K562 (cell line): Measurements from ENCODE around the gene CYTH4. TPM values are rescaled to one million over a fixed set of nuclear protein-coding genes. Genes with fewer than 3 reads are reported as not detected.

Source experiments
- ATAC-seq: fragments of 200-7000 bp; cut with Tn5 transposase; 3 replicates; pipeline ENCODE4 v1.9.1; 2020; ENCODE audit warnings: moderate library complexity
- BruUV-seq: library from RNA; stranded (reverse); fragments of 400-500 nt; replicated peaks from 2 replicates; lab custom pipeline; 2021; lab: Mats Ljungman, UMichigan
- CTCF ChIA-PET: fragments of 300-600 bp; formaldehyde crosslinking; extraction: SDS; loops from one replicate; lab custom pipeline; 2021; ENCODE audit warnings: low intra/inter-chr PET ratio; lab: Yijun Ruan, JAX
- POLR2A ChIA-PET: fragments of 300-600, 350-650 bp; sonication (Branson Sonifier 250); formaldehyde crosslinking; extraction: SDS; loops from one replicate; lab custom pipeline; 2021; ENCODE audit warnings: antibody characterized with exemption, inconsistent platforms; lab: Yijun Ruan, JAX
- DNase-seq, 4 experiments: peaks; one replicate each; pipeline versions ENCODE4 v3.0.0 to v3.0.0-alpha.2; 2011 to 2018; ENCODE audit warnings: low spot score in 3 of 4, mixed read lengths in 3 of 4; ENCODE audit errors: extremely low read depth in 1 of 4
- FAIRE-seq: peaks from 2 replicates; lab custom pipeline; 2011; peaks lifted over from hg19 to GRCh38; lab: Jason Lieb, UNC
- H2AFZ ChIP-seq: 2 replicates; pipeline ENCODE4 v1.6.0; 2011; ENCODE audit warnings: low read depth, low read length, control low read depth, inconsistent platforms
- H3K27ac ChIP-seq: fragments of 200-600 bp; 3 replicates; pipeline ENCODE4 v1.8.0; 2011; ENCODE audit warnings: low read depth, mild to moderate bottlenecking, control low read depth, inconsistent platforms, low read length, moderate library complexity, mixed read lengths; ENCODE audit errors: extremely low read depth
- H3K27me3 ChIP-seq, 2 experiments: fragments of 300-600 bp in 1 of 2; 2 replicates in 1 of 2; 3 replicates in 1 of 2; pipeline versions ENCODE4 v1.6.0 to v1.8.0; 2011; ENCODE audit warnings: inconsistent platforms in 2 of 2, low read length in 2 of 2, mild to moderate bottlenecking in 1 of 2, mixed read lengths in 1 of 2, moderate library complexity in 1 of 2; ENCODE audit not compliant: control insufficient read depth in 2 of 2, insufficient read depth in 2 of 2
- H3K36me3 ChIP-seq: fragments of 300-600 bp; 3 replicates; pipeline ENCODE4 v1.8.0; 2011; ENCODE audit warnings: mild to moderate bottlenecking, low read length, inconsistent platforms; ENCODE audit not compliant: control insufficient read depth, insufficient read depth
- H3K4me1 ChIP-seq, 2 experiments: fragments of 200-600 bp in 1 of 2; replicated peaks in 1 of 2; 2 replicates in 1 of 2; 3 replicates in 1 of 2; pipeline versions ENCODE4 v1.5.1 to v1.8.0; 2011; ENCODE audit warnings: inconsistent platforms in 2 of 2, low read length in 2 of 2, mild to moderate bottlenecking in 1 of 2, mixed read lengths in 1 of 2, moderate library complexity in 1 of 2; ENCODE audit not compliant: control insufficient read depth in 2 of 2, insufficient read depth in 2 of 2
- H3K4me2 ChIP-seq: 2 replicates; pipeline ENCODE4 v1.6.1; 2011; ENCODE audit warnings: low read length, control low read depth, inconsistent platforms, mixed read lengths; ENCODE audit not compliant: insufficient read depth
- H3K4me3 ChIP-seq: fragments of 200-600 bp; sonication (generic), shearing (Covaris generic); 2 replicates; pipeline ENCODE4 v1.5.1; 2016; ENCODE audit warnings: control low read depth, inconsistent platforms
- H3K79me2 ChIP-seq: fragments of 200-600 bp; 3 replicates; pipeline ENCODE4 v1.8.0; 2011; ENCODE audit warnings: low read length, inconsistent platforms; ENCODE audit not compliant: control insufficient read depth, insufficient read depth
- H3K9ac ChIP-seq, 2 experiments: 2 replicates each; pipeline versions ENCODE4 v1.6.0 to v1.6.1; 2011; ENCODE audit warnings: low read depth in 2 of 2, low read length in 2 of 2, control low read depth in 1 of 2, inconsistent platforms in 1 of 2, mild to moderate bottlenecking in 1 of 2, mixed read lengths in 1 of 2; ENCODE audit not compliant: insufficient read depth in 1 of 2
- H3K9me1 ChIP-seq: one replicate; pipeline ENCODE4 v1.6.0; 2011; ENCODE audit warnings: inconsistent platforms, mild to moderate bottlenecking, low read length, moderate library complexity; ENCODE audit not compliant: control insufficient read depth, insufficient read depth
- H3K9me3 ChIP-seq: replicated peaks from 2 replicates; pipeline ENCODE4 v1.5.1; 2011; ENCODE audit warnings: low read depth, low read length, inconsistent platforms; ENCODE audit not compliant: control insufficient read depth, insufficient read depth
- H4K20me1 ChIP-seq: replicated peaks from 2 replicates; pipeline ENCODE4 v1.6.1; 2011; ENCODE audit warnings: low read length, inconsistent platforms, mixed read lengths; ENCODE audit not compliant: control insufficient read depth, insufficient read depth
- ARHGAP35 ChIP-seq: fragments of 450-650 bp; IDR thresholded peaks from 2 replicates; pipeline ENCODE4 v1.6.1; 2018; ENCODE audit not compliant: partially characterized antibody
- ATF7 ChIP-seq: fragments of 450-650 bp; IDR thresholded peaks from 2 replicates; pipeline ENCODE4 v1.7.1; 2014; ENCODE audit warnings: mild to moderate bottlenecking, moderate library complexity
- GTF2B ChIP-seq: IDR thresholded peaks from 2 replicates; pipeline ENCODE4 v1.6.1; 2011; ENCODE audit not compliant: insufficient read length; ENCODE audit errors: extremely low read depth
- HMG20B ChIP-seq: fragments of 250-450 bp; sonication (Bioruptor Pico); IDR thresholded peaks from 2 replicates; pipeline ENCODE4 v1.5.0; 2021; ENCODE audit warnings: mild to moderate bottlenecking
- MBD2 ChIP-seq: sonication (generic); IDR thresholded peaks from 2 replicates; pipeline ENCODE4 v1.6.1; 2016; ENCODE audit warnings: low read depth, borderline replicate concordance
- NFXL1 ChIP-seq: fragments of 450-650 bp; formaldehyde crosslinking; IDR thresholded peaks from 2 replicates; pipeline ENCODE4 v1.4.0; 2021; ENCODE audit warnings: mild to moderate bottlenecking
- RBM25 ChIP-seq: fragments of 200-400 bp; formaldehyde crosslinking; IDR thresholded peaks from 2 replicates; pipeline ENCODE4 v1.6.1; 2018; ENCODE audit warnings: low read length, low read depth, moderate library complexity; ENCODE audit not compliant: severe bottlenecking
- THAP7 ChIP-seq: fragments of 250-450 bp; sonication (Bioruptor Pico); IDR thresholded peaks from 2 replicates; pipeline ENCODE4 v1.5.0; 2021
- ZNF41 ChIP-seq: fragments of 250-450 bp; sonication (Bioruptor Pico); conservative IDR thresholded peaks from 2 replicates; pipeline ENCODE4 v1.4.0; 2020; ENCODE audit warnings: mild to moderate bottlenecking
- ZNF512 ChIP-seq: IDR thresholded peaks from 2 replicates; pipeline ENCODE4 v1.6.1; 2016; ENCODE audit warnings: missing genetic modification characterization, missing compliant biosample characterization
- ZNF76 ChIP-seq: fragments of 250-450 bp; sonication (Bioruptor Pico); IDR thresholded peaks from 2 replicates; pipeline ENCODE4 v1.4.0; 2020; ENCODE audit warnings: mild to moderate bottlenecking, moderate library complexity, borderline replicate concordance
- WGBS: fragments of 100-300 bp; shearing (Covaris generic); methylation state at CpG from one replicate; pipeline ENCODE4 v1.1.6; 2016; ENCODE audit warnings: low coverage, mixed read lengths; ENCODE audit not compliant: insufficient coverage; ENCODE audit errors: missing lambda C conversion rate; 5-methylcytosine and 5-hydroxymethylcytosine counted together
- in situ Hi-C: fragments of 300-500 bp; cut with MboI; formaldehyde crosslinking; loops from 4 replicates; pipeline ENCODE4 v1.15.0; 2018; ENCODE audit warnings: inconsistent platforms, mixed read lengths
- intact Hi-C: fragments of 100-400 bp; cut with micrococcal nuclease; formaldehyde crosslinking; loops from 2 replicates; pipeline ENCODE4 v1.14.2; 2022
- polyA plus RNA-seq, 8 experiments: library from polyadenylated mRNA; depleted of rRNA in 4 of 8; stranded (reverse) in 5 of 8; unstranded in 3 of 8; fragments of >200 nt; fragmentation: Nextera tagmentation in 2 of 8; fragmentation: Illumina TruSeq in 1 of 8; extraction: Ambion mirVana in 2 of 8; extraction: Trizol in 1 of 8; gene quantifications; 2 replicates each; pipeline versions ENCODE4 v1.2.1 to v1.2.3, GENCODE V29; 2011 to 2014; ENCODE audit warnings: inconsistent platforms in 1 of 8, missing spikeins in 1 of 8
- total RNA-seq, 7 experiments: library from RNA; depleted of rRNA in 6 of 7; stranded (reverse); fragments of >200 nt in 6 of 7; fragmentation: Illumina TruSeq in 2 of 7; extraction: Trizol in 2 of 7; gene quantifications; 2 replicates each; pipeline versions ENCODE4 v1.2.1 to v1.2.3, GENCODE V29; 2011 to 2021; ENCODE audit warnings: low replicate concordance in 1 of 7
- TF ChIP-seq, protein P1 (sequence below): sonication (generic); formaldehyde crosslinking; IDR thresholded peaks from 2 replicates; pipeline ENCODE4 v1.8.1; 2023; ENCODE audit warnings: missing genetic modification reagents, mild to moderate bottlenecking, borderline replicate concordance
- TF ChIP-seq, protein P2 (sequence below): IDR thresholded peaks from 2 replicates; pipeline ENCODE4 v1.6.1; 2011; ENCODE audit warnings: borderline replicate concordance, low read depth, mild to moderate bottlenecking, moderate library complexity, low read length; ENCODE audit not compliant: insufficient read depth, poor library complexity, severe bottlenecking

The CYTH4 gene
- total and polyA plus RNA-seq, 9 of the 15 experiments (the other 6 are each of a cell fraction or from before 2014, with no cell fraction given), result 0.03 to 2.0 (median 0.61) TPM; not detected in 1

DNA sequence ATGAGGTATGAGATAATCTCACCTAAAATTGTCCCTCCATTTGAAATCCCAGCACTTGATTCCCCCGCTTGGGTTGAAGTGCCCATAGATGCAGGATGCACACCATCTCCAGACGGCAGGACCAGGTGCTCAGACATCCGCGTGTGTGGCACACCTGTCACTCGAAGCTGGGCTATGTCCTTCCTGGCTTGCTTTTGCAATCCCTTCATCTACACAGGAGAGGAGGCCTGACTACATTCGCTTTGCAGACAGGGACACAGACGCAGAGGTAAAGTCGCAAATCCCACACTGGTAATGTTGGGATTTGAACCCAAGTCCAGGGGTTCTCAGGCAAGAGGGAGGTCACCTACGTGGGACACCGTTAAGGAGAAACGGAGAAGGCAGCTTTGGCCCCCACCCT, 7.2 kb upstream of the CYTH4 start:
- POLR2A ChIA-PET, result interaction anchor here (1.0 kb wide), 1 partner anchor 292 kb away, joined by 3 read pairs; no protein-coding TSS in a partner anchor
- no peak for TF ChIP-seq MBD2
- TF ChIP-seq, protein P1, sequence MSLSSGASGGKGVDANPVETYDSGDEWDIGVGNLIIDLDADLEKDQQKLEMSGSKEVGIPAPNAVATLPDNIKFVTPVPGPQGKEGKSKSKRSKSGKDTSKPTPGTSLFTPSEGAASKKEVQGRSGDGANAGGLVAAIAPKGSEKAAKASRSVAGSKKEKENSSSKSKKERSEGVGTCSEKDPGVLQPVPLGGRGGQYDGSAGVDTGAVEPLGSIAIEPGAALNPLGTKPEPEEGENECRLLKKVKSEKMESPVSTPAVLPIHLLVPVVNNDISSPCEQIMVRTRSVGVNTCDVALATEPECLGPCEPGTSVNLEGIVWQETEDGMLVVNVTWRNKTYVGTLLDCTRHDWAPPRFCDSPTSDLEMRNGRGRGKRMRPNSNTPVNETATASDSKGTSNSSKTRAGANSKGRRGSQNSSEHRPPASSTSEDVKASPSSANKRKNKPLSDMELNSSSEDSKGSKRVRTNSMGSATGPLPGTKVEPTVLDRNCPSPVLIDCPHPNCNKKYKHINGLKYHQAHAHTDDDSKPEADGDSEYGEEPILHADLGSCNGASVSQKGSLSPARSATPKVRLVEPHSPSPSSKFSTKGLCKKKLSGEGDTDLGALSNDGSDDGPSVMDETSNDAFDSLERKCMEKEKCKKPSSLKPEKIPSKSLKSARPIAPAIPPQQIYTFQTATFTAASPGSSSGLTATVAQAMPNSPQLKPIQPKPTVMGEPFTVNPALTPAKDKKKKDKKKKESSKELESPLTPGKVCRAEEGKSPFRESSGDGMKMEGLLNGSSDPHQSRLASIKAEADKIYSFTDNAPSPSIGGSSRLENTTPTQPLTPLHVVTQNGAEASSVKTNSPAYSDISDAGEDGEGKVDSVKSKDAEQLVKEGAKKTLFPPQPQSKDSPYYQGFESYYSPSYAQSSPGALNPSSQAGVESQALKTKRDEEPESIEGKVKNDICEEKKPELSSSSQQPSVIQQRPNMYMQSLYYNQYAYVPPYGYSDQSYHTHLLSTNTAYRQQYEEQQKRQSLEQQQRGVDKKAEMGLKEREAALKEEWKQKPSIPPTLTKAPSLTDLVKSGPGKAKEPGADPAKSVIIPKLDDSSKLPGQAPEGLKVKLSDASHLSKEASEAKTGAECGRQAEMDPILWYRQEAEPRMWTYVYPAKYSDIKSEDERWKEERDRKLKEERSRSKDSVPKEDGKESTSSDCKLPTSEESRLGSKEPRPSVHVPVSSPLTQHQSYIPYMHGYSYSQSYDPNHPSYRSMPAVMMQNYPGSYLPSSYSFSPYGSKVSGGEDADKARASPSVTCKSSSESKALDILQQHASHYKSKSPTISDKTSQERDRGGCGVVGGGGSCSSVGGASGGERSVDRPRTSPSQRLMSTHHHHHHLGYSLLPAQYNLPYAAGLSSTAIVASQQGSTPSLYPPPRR (CRISPR knock-in tag), result no peak
- TF ChIP-seq HMG20B (CRISPR knock-in tag), result no peak
- TF ChIP-seq, protein P2, sequence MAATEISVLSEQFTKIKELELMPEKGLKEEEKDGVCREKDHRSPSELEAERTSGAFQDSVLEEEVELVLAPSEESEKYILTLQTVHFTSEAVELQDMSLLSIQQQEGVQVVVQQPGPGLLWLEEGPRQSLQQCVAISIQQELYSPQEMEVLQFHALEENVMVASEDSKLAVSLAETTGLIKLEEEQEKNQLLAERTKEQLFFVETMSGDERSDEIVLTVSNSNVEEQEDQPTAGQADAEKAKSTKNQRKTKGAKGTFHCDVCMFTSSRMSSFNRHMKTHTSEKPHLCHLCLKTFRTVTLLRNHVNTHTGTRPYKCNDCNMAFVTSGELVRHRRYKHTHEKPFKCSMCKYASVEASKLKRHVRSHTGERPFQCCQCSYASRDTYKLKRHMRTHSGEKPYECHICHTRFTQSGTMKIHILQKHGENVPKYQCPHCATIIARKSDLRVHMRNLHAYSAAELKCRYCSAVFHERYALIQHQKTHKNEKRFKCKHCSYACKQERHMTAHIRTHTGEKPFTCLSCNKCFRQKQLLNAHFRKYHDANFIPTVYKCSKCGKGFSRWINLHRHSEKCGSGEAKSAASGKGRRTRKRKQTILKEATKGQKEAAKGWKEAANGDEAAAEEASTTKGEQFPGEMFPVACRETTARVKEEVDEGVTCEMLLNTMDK, result no peak
- TF ChIP-seq ARHGAP35, result no peak
- TF ChIP-seq ZNF41, result no peak
- no peak for TF ChIP-seq GTF2B
- no peak for TF ChIP-seq ATF7
- no peak for TF ChIP-seq ZNF512 (tag)
- TF ChIP-seq ZNF76, result no peak
- TF ChIP-seq THAP7, result no peak
- no peak for TF ChIP-seq NFXL1 (CRISPR knock-in tag)
- TF ChIP-seq RBM25, result no peak

More for the DNA sequence above, 7.2 kb upstream of the CYTH4 start:
- WGBS, result 62% methylated on average over 11 of the region's 11 CpGs
- no peak for FAIRE-seq
- no peaks in the 10 kb centered on the region for H3K36me3 ChIP-seq
- CTCF ChIA-PET, result no interaction called here
- no peaks in the 10 kb centered on the region for H3K27me3 ChIP-seq
- in situ Hi-C loops, result no loop called here
- H3K4me3 ChIP-seq, result no peak overlapping the region
- H3K4me2 ChIP-seq, result no peak overlapping the region
- no peaks in the 10 kb centered on the region for H4K20me1 ChIP-seq
- no peaks in the 10 kb centered on the region for H3K9me1 ChIP-seq
- peaks cover 16 to 18% of the 10 kb centered on the region in 2 experiments for H3K4me1 ChIP-seq
- no peak overlapping the region for H2AFZ ChIP-seq
- ATAC-seq, result no peak
- H3K27ac ChIP-seq, result no peak overlapping the region
- H3K79me2 ChIP-seq, result no peaks in the 10 kb centered on the region
- no TSS peak for BruUV-seq
- DNase-seq, result no peak
- no peaks in the 10 kb centered on the region for H3K9me3 ChIP-seq
- intact Hi-C loops, result no loop called here
- H3K9ac ChIP-seq, result no peak overlapping the region
